ENCODE data around the gene EVX2.

EVX2 gene

GRCh38 chr2:176111309-176111663 lies 27.5 kb upstream of the EVX2 start:
- no peak overlapping the region for H3K4me3 ChIP-seq (ENCODE audit: low read length)
- peak; percentile 69 for TF ChIP-seq CTCF (IDR thresholded peaks at IDR 0.05; ENCODE audit: insufficient read depth, low read depth, low read length, missing control alignments)
- DNase-seq (ENCODE audit: low read depth) = peak; percentile 56

- TF ChIP-seq CTCF (IDR thresholded peaks at IDR 0.05; ENCODE audit: insufficient read depth, low read depth, low read length, missing control alignments) = no peak
- no peak overlapping the region for H3K4me3 ChIP-seq (ENCODE audit: low read length)
- DNase-seq (ENCODE audit: low read depth) = no peak
These were observed 26.9 kb upstream of the EVX2 start for GRCh38 chr2:176110415-176111308.

- DNase-seq (ENCODE audit: low read depth) = no peak
- TF ChIP-seq CTCF (IDR thresholded peaks at IDR 0.05; ENCODE audit: insufficient read depth, low read depth, low read length, missing control alignments) = no peak
These were observed 26.2 kb upstream of the EVX2 start for GRCh38 chr2:176109946-176110345.

GRCh38 chr2:176109192-176109901 lies 25.6 kb upstream of the EVX2 start:
- TF ChIP-seq CTCF (IDR thresholded peaks at IDR 0.05; ENCODE audit: insufficient read depth, low read depth, low read length, missing control alignments) = no peak
- no peak overlapping the region for H3K4me3 ChIP-seq (ENCODE audit: low read length)
- DNase-seq (ENCODE audit: low read depth) = no peak

More at GRCh38 chr2:176109946-176110345, 26.2 kb upstream of the EVX2 start:
- no peak overlapping the region for H3K4me3 ChIP-seq (ENCODE audit: low read length)

GRCh38 chr2:176107731-176108181 lies 24.0 kb upstream of the EVX2 start:
- H3K4me3 ChIP-seq (ENCODE audit: low read length) = no peak overlapping the region
- TF ChIP-seq CTCF (IDR thresholded peaks at IDR 0.05; ENCODE audit: insufficient read depth, low read depth, low read length, missing control alignments) = no peak
- no peak for DNase-seq (ENCODE audit: low read depth)

- DNase-seq (ENCODE audit: low read depth) = peak; percentile 77
- TF ChIP-seq CTCF (IDR thresholded peaks at IDR 0.05; ENCODE audit: insufficient read depth, low read depth, low read length, missing control alignments) = no peak
- H3K4me3 ChIP-seq (ENCODE audit: low read length) = peak within 1 kb of the TSS; percentile 16
These were observed 23.1 kb upstream of the EVX2 start, which contains the start of gene HOXD11 for GRCh38 chr2:176106581-176107539. HOXD11 (plus strand) TSS chr2:176107280; CDS start chr2:176107356, 76 bp downstream.
